ENCODE data around the gene NRG3. TPM values are rescaled to one million over a fixed set of nuclear protein-coding genes. Genes with fewer than 3 reads are reported as not detected.

NRG3 gene
- total RNA-seq, 1 experiment from 2014 or later, result 0.66 TPM

GRCh38 chr10:82236084-82236731 lies 361.2 kb downstream of the NRG3 start:
- Mint-ChIP-seq H3K36me3 (ENCODE audit: insufficient read depth, unreplicated experiment) (no peaks in the 10 kb centered on the region), H3K9me3 (ENCODE audit: unreplicated experiment) (peaks cover 24% of the 10 kb centered on the region), H3K27ac (ENCODE audit: unreplicated experiment) (no peak overlapping the region), H3K4me3 (ENCODE audit: unreplicated experiment) (no peak overlapping the region), H3K27me3 (ENCODE audit: insufficient read depth, unreplicated experiment) (no peaks in the 10 kb centered on the region), H3K4me1 (ENCODE audit: low read depth, unreplicated experiment) (no peaks in the 10 kb centered on the region)
- no peak for DNase-seq
- H3K27me3 ChIP-seq (replicated peaks; ENCODE audit: control insufficient read depth, insufficient read depth, low read length), result no peaks in the 10 kb centered on the region
- no peaks in the 10 kb centered on the region for H3K36me3 ChIP-seq (ENCODE audit: control insufficient read depth, insufficient read depth, low read length)
- BruUV-seq (replicated peaks), result no TSS peak
- H3K4me1 ChIP-seq, result no peaks in the 10 kb centered on the region
- ChIA-PET POLR2A (interaction anchor here (0.6 kb wide), 1 partner anchor 447 kb away, joined by 3 read pairs; no protein-coding TSS in a partner anchor), CTCF (interaction anchor here (0.6 kb wide), 1 partner anchor 1790 kb away, joined by 4 read pairs; no protein-coding TSS in a partner anchor)
- no peak for TF ChIP-seq CTCF (IDR thresholded peaks at IDR 0.05; ENCODE audit: insufficient read depth in 1 of 2, low read depth in 1 of 2, low read length in 1 of 2, severe bottlenecking in 1 of 2, unreplicated experiment in 1 of 2)
- intact Hi-C loops (cut with micrococcal nuclease; ENCODE audit: unreplicated experiment), result no loop called here
- no peaks in the 10 kb centered on the region for H3K9me3 ChIP-seq
- H3K4me3 ChIP-seq (ENCODE audit: low read depth, low read length), result no peak overlapping the region

GRCh38 chr10:82238291-82238690 lies 363.3 kb downstream of the NRG3 start:
- Histone ChIP-seq H3K4me1 (no peaks in the 10 kb centered on the region), H3K9me3 (no peaks in the 10 kb centered on the region), H3K27me3 (replicated peaks; ENCODE audit: control insufficient read depth, insufficient read depth, low read length) (no peaks in the 10 kb centered on the region), H3K36me3 (ENCODE audit: control insufficient read depth, insufficient read depth, low read length) (no peaks in the 10 kb centered on the region), H3K4me3 (ENCODE audit: low read depth, low read length) (no peak overlapping the region)
- H3K27me3 Mint-ChIP-seq (ENCODE audit: insufficient read depth, unreplicated experiment), result no peaks in the 10 kb centered on the region
- intact Hi-C loops (cut with micrococcal nuclease; ENCODE audit: unreplicated experiment), result no loop called here
- H3K36me3 Mint-ChIP-seq (ENCODE audit: insufficient read depth, unreplicated experiment), result no peaks in the 10 kb centered on the region
- peaks cover 10% of the 10 kb centered on the region for H3K4me1 Mint-ChIP-seq (ENCODE audit: low read depth, unreplicated experiment)
- H3K4me3 Mint-ChIP-seq (ENCODE audit: unreplicated experiment), result no peak overlapping the region
- no peak overlapping the region for H3K27ac Mint-ChIP-seq (ENCODE audit: unreplicated experiment)
- no TSS peak for BruUV-seq (replicated peaks)
- no peak for DNase-seq
- TF ChIP-seq CTCF (IDR thresholded peaks at IDR 0.05; ENCODE audit: insufficient read depth in 1 of 2, low read depth in 1 of 2, low read length in 1 of 2, severe bottlenecking in 1 of 2, unreplicated experiment in 1 of 2), result no peak
- ChIA-PET CTCF (no interaction called here), POLR2A (no interaction called here)
- H3K9me3 Mint-ChIP-seq (ENCODE audit: unreplicated experiment), result peaks cover 12% of the 10 kb centered on the region

DNA sequence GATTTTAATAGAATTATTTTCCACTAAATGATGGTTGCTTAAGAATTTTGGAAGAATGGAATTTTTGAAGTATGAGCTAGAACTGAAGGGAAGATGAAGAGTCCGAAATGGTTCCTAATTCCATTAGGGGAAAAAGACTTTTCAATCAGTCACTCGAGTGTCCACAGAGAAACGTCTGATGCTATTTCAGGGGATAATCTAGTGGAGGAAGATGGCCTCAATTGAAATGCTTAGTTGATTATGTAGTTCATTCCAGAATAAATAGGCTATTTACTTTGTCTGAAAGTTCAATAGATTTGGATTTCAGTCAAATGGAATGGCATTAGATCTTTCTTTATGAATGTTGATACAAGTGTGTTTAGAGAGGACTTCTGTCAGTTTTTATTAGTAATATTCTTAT lies 365.4 kb downstream of the NRG3 start:
- BruUV-seq (replicated peaks), result no TSS peak
- Mint-ChIP-seq H3K4me3 (ENCODE audit: unreplicated experiment) (no peak overlapping the region), H3K27me3 (ENCODE audit: insufficient read depth, unreplicated experiment) (no peaks in the 10 kb centered on the region), H3K36me3 (ENCODE audit: insufficient read depth, unreplicated experiment) (no peaks in the 10 kb centered on the region), H3K27ac (ENCODE audit: unreplicated experiment) (no peak overlapping the region), H3K9me3 (ENCODE audit: unreplicated experiment) (no peaks in the 10 kb centered on the region), H3K4me1 (ENCODE audit: low read depth, unreplicated experiment) (peaks cover 10% of the 10 kb centered on the region)
- CTCF ChIA-PET, result no interaction called here
- DNase-seq, result no peak
- no peaks in the 10 kb centered on the region for H3K36me3 ChIP-seq (ENCODE audit: control insufficient read depth, insufficient read depth, low read length)
- H3K4me1 ChIP-seq, result no peaks in the 10 kb centered on the region
- no peak for TF ChIP-seq CTCF (IDR thresholded peaks at IDR 0.05; ENCODE audit: insufficient read depth in 1 of 2, low read depth in 1 of 2, low read length in 1 of 2, severe bottlenecking in 1 of 2, unreplicated experiment in 1 of 2)
- POLR2A ChIA-PET, result no interaction called here
- no peaks in the 10 kb centered on the region for H3K9me3 ChIP-seq
- intact Hi-C loops (cut with micrococcal nuclease; ENCODE audit: unreplicated experiment), result no loop called here
- H3K4me3 ChIP-seq (ENCODE audit: low read depth, low read length), result no peak overlapping the region
- H3K27me3 ChIP-seq (replicated peaks; ENCODE audit: control insufficient read depth, insufficient read depth, low read length), result no peaks in the 10 kb centered on the region

All from Caco-2 (cell line).